ENCODE measurements around the gene MOXD1.

MOXD1 gene

DNA sequence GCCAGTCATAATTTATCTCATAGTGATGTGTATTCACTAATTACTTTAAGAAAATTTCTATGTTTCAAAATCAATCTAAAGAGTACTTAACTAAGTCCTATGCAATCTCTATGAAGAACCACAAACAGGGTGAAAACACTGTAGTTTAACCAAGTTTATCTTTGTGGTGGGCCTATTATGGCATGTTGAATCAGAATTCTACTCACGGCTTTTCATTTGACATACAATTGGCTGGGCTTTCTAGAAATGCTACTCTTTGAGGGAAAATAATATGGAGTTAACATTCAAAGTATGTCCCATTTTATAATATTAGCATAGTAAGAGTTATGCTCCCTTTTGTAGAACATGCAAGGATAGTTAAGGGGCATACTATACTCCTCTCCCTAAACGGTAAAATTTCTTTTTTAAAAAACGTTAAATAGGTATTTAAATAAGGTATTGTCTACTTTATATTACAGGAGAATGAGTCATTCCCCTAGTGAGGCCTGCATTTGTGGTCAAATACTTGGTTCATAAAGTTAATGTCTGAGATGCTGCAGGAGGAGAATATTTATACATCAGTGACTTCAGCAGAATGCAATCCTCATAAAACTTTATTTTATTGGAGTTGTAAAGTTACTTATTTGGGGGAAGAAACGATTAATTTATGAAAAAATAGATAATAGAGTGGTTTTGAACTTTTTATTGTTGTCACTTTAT lies 1.8 kb downstream of the MOXD1 start:
- no peak for DNase-seq (ENCODE audit: low spot score)

DNA sequence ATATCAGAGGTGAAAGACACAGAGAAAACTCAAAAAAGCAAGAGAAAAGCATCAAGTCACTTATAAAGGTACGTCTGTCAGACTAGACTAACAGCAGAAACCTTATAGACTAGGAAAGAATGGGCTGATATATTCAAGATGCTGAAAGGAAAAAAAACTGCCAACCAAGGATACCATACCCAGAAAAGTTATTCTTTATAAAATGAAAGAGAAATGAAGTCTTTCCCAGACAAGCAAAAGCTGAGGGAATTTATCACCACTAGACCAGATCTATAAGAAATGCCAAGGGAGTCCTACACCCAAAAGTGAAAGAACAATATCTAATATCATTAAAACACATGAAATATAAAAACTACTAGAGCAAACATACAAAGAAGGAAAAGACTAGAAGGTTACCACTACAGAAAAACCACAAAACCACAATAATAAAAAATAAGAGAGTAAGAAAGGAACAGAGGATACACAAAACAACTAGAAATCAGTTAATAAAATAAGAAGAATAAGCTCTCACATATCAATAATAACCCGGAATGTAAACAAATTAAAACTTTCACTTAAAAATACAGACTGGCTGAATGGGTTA lies 6.2 kb downstream of the MOXD1 start:
- no peak for DNase-seq (ENCODE audit: low spot score)

DNA sequence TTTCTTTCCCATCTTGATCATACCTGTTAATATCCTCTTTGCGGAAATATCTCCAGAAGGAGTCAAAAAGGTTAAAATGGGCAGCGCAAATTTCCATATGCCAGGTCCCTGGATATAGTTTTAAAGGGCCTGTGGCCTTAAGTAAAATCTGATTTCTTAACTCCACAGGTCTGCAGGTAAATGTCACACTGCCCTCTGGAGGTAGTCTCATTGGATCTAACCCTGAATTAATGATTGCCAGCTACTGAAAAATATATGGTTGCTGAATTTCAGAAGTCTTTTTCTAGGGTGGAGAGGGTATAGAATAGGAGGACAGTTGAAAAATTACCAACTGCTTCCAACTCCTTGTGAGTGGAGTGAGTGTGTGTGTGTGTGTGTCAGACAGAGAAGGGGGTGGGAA lies 8.5 kb downstream of the MOXD1 start:
- no peak for DNase-seq (ENCODE audit: low spot score)

DNA sequence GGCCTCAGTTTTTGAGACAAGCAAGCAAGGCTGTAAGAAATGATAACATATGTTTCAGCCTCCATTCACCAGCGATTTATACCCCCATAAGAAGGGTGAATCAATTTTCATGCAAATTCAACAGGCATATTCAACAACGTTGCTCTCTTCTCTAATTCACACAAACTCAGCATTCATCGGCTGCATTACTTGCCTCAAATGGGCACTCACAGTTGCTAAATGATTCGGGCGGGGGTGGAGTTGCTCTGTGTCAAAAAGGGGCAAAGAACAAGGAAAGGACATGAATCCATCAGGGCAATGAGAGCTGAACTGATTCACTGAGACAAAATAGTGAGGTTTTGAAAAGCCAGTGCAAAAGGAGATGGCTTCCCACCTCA lies 9.0 kb downstream of the MOXD1 start:
- DNase-seq (ENCODE audit: low spot score) = no peak

- no peak for DNase-seq (ENCODE audit: low spot score)
Measured at GRCh38 chr6:132391391-132392269, 9.6 kb downstream of the MOXD1 start.

DNA sequence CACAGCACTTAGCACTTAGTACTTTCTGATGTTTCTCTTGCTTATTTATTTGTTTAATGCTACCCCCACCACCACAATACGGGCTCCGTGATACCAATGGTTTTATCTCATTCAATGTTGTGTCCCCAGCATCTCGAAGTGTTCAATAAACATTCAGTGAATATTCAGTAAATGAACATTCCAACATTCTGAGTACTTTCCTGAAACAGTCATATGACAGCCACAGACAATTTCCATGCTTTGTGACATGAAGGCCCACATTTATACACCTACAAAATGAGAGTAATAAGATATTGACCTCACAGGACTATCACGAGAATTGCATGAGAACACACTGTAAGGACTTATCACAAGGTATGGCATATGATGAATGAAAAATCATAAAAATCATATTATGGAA lies 10.8 kb downstream of the MOXD1 start:
- DNase-seq (ENCODE audit: low spot score) = no peak

DNA sequence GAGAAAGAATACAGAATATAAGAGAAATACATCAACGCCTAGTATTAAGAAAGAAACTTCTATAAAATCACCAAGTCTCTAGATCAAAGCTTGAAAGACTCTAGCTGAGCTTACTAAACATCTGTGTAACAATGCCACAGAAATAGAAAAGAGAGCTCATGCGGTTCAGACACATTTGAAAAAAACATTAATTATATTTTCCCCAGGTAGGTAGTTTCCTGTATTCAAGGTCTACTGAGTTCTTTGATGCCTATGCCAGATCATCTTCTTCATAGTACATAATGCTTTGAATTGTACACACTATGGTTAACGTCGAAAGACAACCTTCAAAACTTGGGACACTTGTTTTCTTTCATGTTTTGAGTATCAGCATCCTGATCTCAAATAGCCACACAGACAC lies 11.3 kb downstream of the MOXD1 start:
- DNase-seq (ENCODE audit: low spot score) = no peak

DNA sequence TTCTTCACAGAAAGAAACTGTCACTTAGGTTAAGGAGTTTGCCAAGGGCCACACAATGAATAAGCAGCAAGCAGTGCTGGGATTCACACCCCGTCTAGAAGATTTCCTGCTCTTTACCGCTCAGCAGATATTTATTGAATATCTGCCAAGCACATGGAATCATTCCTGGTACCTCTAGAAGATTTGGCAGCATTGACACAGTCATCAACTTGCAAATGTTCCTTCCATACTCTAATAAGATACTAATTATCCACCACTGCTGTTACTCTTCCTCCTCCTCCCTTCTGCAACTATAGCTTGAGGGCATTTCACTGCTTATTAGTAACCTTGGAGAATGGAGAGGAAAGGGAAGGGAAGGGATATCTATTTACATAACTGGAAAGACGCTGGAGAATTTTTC lies 13.0 kb downstream of the MOXD1 start:
- DNase-seq (ENCODE audit: low spot score) = no peak

- no peak for DNase-seq (ENCODE audit: low spot score)
Measured at GRCh38 chr6:132382630-132383175, 18.6 kb downstream of the MOXD1 start.

DNA sequence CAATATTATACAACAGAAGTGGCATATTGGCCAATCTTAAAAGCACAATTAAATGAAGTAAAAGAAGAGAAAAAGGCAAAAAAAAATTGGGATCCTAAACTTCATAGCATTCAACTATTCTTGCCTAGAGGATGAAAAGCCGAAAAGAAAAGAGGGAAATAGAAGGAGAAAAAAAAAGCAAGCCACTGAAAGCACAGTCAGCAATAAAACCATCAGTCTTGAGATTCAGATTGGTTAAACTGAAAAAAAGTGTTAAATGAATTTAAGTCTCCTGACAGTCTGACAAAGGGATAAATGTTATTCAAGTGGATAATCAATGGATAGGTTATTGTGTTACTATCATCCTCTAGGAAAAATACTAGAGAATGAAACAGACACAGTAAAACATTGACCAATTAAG lies 19.9 kb downstream of the MOXD1 start:
- DNase-seq (ENCODE audit: low spot score) = no peak

GRCh38 chr6:132380358-132381029 lies 20.8 kb downstream of the MOXD1 start:
- no peak for DNase-seq (ENCODE audit: low spot score)

DNA sequence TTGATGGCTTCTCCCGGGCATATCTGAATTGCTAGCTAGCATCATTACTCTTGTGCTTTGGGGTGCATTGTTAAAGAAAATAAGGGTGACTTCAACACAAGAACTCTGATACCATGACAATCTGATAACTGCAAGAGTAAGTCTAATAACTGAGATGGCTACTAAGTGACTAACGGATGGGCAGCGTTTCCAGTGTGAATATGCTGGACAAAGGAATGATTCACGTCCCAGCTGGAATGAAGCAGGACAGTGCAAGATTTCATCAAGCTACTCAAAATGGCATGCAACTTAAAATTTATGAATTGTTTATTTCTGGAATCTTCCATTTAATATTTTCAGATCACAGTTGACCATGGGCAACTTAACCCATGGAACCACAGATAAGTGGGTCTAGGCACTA lies 31.7 kb downstream of the MOXD1 start:
- DNase-seq (ENCODE audit: low spot score) = no peak

DNA sequence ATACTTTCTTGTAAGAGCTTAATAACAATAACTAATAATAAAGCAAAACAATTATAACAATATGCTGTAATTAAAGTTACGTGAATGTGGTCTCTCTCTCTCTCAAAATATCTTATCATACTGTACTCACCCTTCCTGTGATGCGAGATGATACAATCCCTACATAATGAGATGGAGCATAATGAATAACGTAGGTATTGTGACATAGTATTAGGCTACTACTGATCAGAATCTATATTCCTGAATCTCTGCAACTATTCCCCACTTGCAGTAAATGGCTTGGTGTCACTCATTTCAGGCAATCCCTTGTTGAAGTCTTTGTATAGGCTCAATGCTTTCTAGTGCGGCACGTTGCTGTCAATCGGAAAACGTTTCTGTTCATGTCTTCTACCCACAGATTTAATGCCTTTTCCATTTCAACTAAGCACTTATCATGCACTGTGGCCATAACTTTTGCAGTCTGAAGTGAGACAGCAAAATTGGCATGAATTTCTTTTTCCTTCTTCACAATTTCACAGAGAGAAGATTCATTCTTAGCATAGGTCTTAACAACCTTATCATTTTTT lies 32.3 kb downstream of the MOXD1 start:
- no peak for DNase-seq (ENCODE audit: low spot score)

- no peak for DNase-seq (ENCODE audit: low spot score)
Measured at GRCh38 chr6:132365281-132365907, 35.9 kb downstream of the MOXD1 start.

DNA sequence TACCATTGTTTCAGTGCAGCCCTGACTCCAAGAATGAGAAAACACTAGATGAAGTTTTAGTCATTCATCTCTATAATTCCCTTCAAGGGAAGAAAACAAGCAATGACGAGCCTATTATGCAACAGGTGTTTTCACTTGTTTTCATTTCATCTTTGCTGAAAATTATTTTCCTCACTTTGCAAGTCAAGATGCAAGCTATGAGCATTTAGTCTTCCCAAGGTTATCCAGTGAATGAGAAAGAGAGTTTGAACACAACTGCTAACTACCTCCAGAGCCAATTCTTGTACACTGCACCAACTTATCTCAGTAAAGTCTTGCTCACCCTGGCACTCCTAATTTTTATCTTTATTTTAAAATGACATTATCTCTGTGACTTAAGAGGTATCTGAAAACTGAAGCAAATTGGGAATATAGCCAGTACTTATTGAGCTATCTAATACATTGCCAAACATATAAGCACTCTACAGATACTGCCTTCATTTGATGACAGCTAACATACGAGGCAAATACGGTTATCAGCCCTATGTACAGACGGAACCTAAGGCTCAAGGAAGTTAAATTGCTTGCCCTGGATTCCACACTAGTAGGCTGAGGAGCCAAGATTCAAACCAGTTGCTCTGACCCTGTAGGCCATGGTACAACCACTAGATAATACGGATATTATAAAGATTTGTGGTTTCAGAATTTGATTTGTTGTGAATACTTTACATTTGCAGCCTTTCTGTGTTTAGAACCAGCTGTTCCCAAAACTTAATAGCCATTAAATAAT lies 36.8 kb downstream of the MOXD1 start:
- DNase-seq (ENCODE audit: low spot score) = no peak

DNA sequence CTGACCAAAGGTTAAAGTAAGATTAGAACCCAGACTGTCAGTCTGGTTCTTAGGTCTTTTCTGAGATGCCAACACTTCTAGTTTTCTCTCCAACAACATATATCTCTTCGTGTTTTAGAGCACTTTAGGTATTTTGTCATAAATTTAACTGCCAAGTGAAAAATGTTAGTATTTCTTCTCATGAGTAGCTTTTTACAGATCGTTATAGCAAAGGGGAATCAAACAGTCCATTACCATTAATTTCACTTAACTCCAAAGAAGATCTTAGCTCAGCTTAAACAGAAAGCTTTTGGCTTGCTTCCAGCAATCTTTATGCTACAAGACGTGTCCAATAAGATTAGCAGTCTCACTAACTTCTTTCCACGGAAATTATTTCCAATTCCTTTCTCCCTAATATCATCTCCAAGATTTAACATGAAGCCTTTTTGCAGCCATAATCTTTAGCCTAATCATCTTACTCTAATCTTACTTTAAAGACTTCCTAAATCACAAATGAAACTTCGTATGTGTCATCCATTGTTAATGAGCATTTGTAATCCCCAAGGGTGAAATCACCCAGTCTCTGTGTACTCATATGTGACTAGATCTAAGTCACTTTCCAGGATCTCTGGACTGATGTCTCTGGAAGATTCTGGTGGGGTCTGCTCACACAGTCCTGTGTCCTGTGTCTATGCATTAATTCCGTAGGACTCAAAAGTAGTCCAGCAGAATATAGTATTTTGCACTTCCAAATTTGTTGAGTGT lies 38.7 kb downstream of the MOXD1 start:
- DNase-seq (ENCODE audit: low spot score) = no peak

GRCh38 chr6:132361101-132361500 lies 40.2 kb downstream of the MOXD1 start:
- no peak for DNase-seq (ENCODE audit: low spot score)

- no peak for DNase-seq (ENCODE audit: low spot score)
Measured at GRCh38 chr6:132359886-132360285, 41.4 kb downstream of the MOXD1 start.

- no peak for DNase-seq (ENCODE audit: low spot score)
Measured at GRCh38 chr6:132357120-132357519, 44.2 kb downstream of the MOXD1 start.
